ENCODE data around the gene CAMKK1.

CAMKK1 gene

GRCh38 chr17:3922765-3923164 is 29.9 kb upstream of the CAMKK1 start:
- Histone ChIP-seq H3K27me3 (ENCODE audit: insufficient read depth, insufficient read length) (no peaks in the 10 kb centered on the region), H3K4me1 (ENCODE audit: insufficient read depth, insufficient read length) (peaks cover 20% of the 10 kb centered on the region), H3K9ac (ENCODE audit: insufficient read length, low read depth) (no peak overlapping the region), H3K9me3 (ENCODE audit: insufficient read depth, low read length) (no peaks in the 10 kb centered on the region), H3K36me3 (ENCODE audit: insufficient read depth, insufficient read length, low read length) (no peaks in the 10 kb centered on the region), H3K4me3 (ENCODE audit: insufficient read length, low read depth) (no peak overlapping the region)
- no peak for DNase-seq (ENCODE audit: low read depth, low spot score)
- TF ChIP-seq YY1 (IDR thresholded peaks at IDR 0.05; ENCODE audit: insufficient read depth, insufficient read length) = no peak
- TF ChIP-seq SUZ12 (IDR thresholded peaks at IDR 0.05; ENCODE audit: extremely low read depth, insufficient read depth, insufficient read length) = no peak
- no peak for TF ChIP-seq ZNF274 (IDR thresholded peaks at IDR 0.05; ENCODE audit: low read depth, low read length)

- Histone ChIP-seq H3K9me3 (ENCODE audit: insufficient read depth, low read length) (no peaks in the 10 kb centered on the region), H3K27me3 (ENCODE audit: insufficient read depth, insufficient read length) (no peaks in the 10 kb centered on the region), H3K4me1 (ENCODE audit: insufficient read depth, insufficient read length) (peaks cover 14% of the 10 kb centered on the region), H3K36me3 (ENCODE audit: insufficient read depth, insufficient read length, low read length) (no peaks in the 10 kb centered on the region), H3K9ac (ENCODE audit: insufficient read length, low read depth) (no peak overlapping the region), H3K4me3 (ENCODE audit: insufficient read length, low read depth) (no peak overlapping the region)
- TF ChIP-seq SUZ12 (IDR thresholded peaks at IDR 0.05; ENCODE audit: extremely low read depth, insufficient read depth, insufficient read length) (no peak), YY1 (IDR thresholded peaks at IDR 0.05; ENCODE audit: insufficient read depth, insufficient read length) (no peak), ZNF274 (IDR thresholded peaks at IDR 0.05; ENCODE audit: low read depth, low read length) (no peak)
- no peak for DNase-seq (ENCODE audit: low read depth, low spot score)
Measured at GRCh38 chr17:3921502-3922319, 28.9 kb upstream of the CAMKK1 start.

- Histone ChIP-seq H3K36me3 (ENCODE audit: insufficient read depth, insufficient read length, low read length) (no peaks in the 10 kb centered on the region), H3K4me1 (ENCODE audit: insufficient read depth, insufficient read length) (peaks cover 10% of the 10 kb centered on the region), H3K9me3 (ENCODE audit: insufficient read depth, low read length) (no peaks in the 10 kb centered on the region), H3K27me3 (ENCODE audit: insufficient read depth, insufficient read length) (no peaks in the 10 kb centered on the region), H3K4me3 (ENCODE audit: insufficient read length, low read depth) (no peak overlapping the region), H3K9ac (ENCODE audit: insufficient read length, low read depth) (no peak overlapping the region)
- TF ChIP-seq YY1 (IDR thresholded peaks at IDR 0.05; ENCODE audit: insufficient read depth, insufficient read length) (no peak), ZNF274 (IDR thresholded peaks at IDR 0.05; ENCODE audit: low read depth, low read length) (no peak), SUZ12 (IDR thresholded peaks at IDR 0.05; ENCODE audit: extremely low read depth, insufficient read depth, insufficient read length) (no peak)
- no peak for DNase-seq (ENCODE audit: low read depth, low spot score)
Measured at GRCh38 chr17:3921006-3921405, 28.2 kb upstream of the CAMKK1 start.

- no peak for DNase-seq (ENCODE audit: low read depth, low spot score)
- H3K9me3 ChIP-seq (ENCODE audit: insufficient read depth, low read length) = no peaks in the 10 kb centered on the region
- H3K27me3 ChIP-seq (ENCODE audit: insufficient read depth, insufficient read length) = no peaks in the 10 kb centered on the region
- no peak overlapping the region for H3K4me3 ChIP-seq (ENCODE audit: insufficient read length, low read depth)
- TF ChIP-seq SUZ12 (IDR thresholded peaks at IDR 0.05; ENCODE audit: extremely low read depth, insufficient read depth, insufficient read length) (no peak), ZNF274 (IDR thresholded peaks at IDR 0.05; ENCODE audit: low read depth, low read length) (no peak)
- peak overlapping the region; percentile 21 for H3K9ac ChIP-seq (ENCODE audit: insufficient read length, low read depth)
- no peaks in the 10 kb centered on the region for H3K36me3 ChIP-seq (ENCODE audit: insufficient read depth, insufficient read length, low read length)
- peaks cover 6% of the 10 kb centered on the region for H3K4me1 ChIP-seq (ENCODE audit: insufficient read depth, insufficient read length)
Measured at GRCh38 chr17:3919123-3919624, 26.3 kb upstream of the CAMKK1 start.

GRCh38 chr17:3918372-3919122 is 25.7 kb upstream of the CAMKK1 start:
- peaks cover 6% of the 10 kb centered on the region for H3K4me1 ChIP-seq (ENCODE audit: insufficient read depth, insufficient read length)
- TF ChIP-seq ZNF274 (IDR thresholded peaks at IDR 0.05; ENCODE audit: low read depth, low read length) (no peak), YY1 (IDR thresholded peaks at IDR 0.05; ENCODE audit: insufficient read depth, insufficient read length) (no peak), SUZ12 (IDR thresholded peaks at IDR 0.05; ENCODE audit: extremely low read depth, insufficient read depth, insufficient read length) (no peak)

GRCh38 chr17:3917391-3917931 is 24.6 kb upstream of the CAMKK1 start:
- Histone ChIP-seq H3K4me1 (ENCODE audit: insufficient read depth, insufficient read length) (peaks cover 6% of the 10 kb centered on the region), H3K9ac (ENCODE audit: insufficient read length, low read depth) (no peak overlapping the region)

More at GRCh38 chr17:3918372-3919122, 25.7 kb upstream of the CAMKK1 start:
- no peaks in the 10 kb centered on the region for H3K36me3 ChIP-seq (ENCODE audit: insufficient read depth, insufficient read length, low read length)
- no peak for DNase-seq (ENCODE audit: low read depth, low spot score)
- H3K4me3 ChIP-seq (ENCODE audit: insufficient read length, low read depth) = no peak overlapping the region
- H3K9ac ChIP-seq (ENCODE audit: insufficient read length, low read depth) = no peak overlapping the region
- H3K9me3 ChIP-seq (ENCODE audit: insufficient read depth, low read length) = no peaks in the 10 kb centered on the region
- no peaks in the 10 kb centered on the region for H3K27me3 ChIP-seq (ENCODE audit: insufficient read depth, insufficient read length)

GRCh38 chr17:3916825-3917224 is 24.0 kb upstream of the CAMKK1 start:
- Histone ChIP-seq H3K9ac (ENCODE audit: insufficient read length, low read depth) (no peak overlapping the region), H3K4me3 (ENCODE audit: insufficient read length, low read depth) (no peak overlapping the region), H3K4me1 (ENCODE audit: insufficient read depth, insufficient read length) (peaks cover 6% of the 10 kb centered on the region), H3K36me3 (ENCODE audit: insufficient read depth, insufficient read length, low read length) (no peaks in the 10 kb centered on the region), H3K27me3 (ENCODE audit: insufficient read depth, insufficient read length) (peaks cover 2% of the 10 kb centered on the region), H3K9me3 (ENCODE audit: insufficient read depth, low read length) (no peaks in the 10 kb centered on the region)
- DNase-seq (ENCODE audit: low read depth, low spot score) = no peak
- TF ChIP-seq ZNF274 (IDR thresholded peaks at IDR 0.05; ENCODE audit: low read depth, low read length) (no peak), SUZ12 (IDR thresholded peaks at IDR 0.05; ENCODE audit: extremely low read depth, insufficient read depth, insufficient read length) (no peak), YY1 (IDR thresholded peaks at IDR 0.05; ENCODE audit: insufficient read depth, insufficient read length) (no peak)

More at GRCh38 chr17:3917391-3917931, 24.6 kb upstream of the CAMKK1 start:
- H3K9me3 ChIP-seq (ENCODE audit: insufficient read depth, low read length) = no peaks in the 10 kb centered on the region
- peaks cover 2% of the 10 kb centered on the region for H3K27me3 ChIP-seq (ENCODE audit: insufficient read depth, insufficient read length)
- DNase-seq (ENCODE audit: low read depth, low spot score) = no peak
- no peak overlapping the region for H3K4me3 ChIP-seq (ENCODE audit: insufficient read length, low read depth)
- TF ChIP-seq ZNF274 (IDR thresholded peaks at IDR 0.05; ENCODE audit: low read depth, low read length) (no peak), SUZ12 (IDR thresholded peaks at IDR 0.05; ENCODE audit: extremely low read depth, insufficient read depth, insufficient read length) (no peak), YY1 (IDR thresholded peaks at IDR 0.05; ENCODE audit: insufficient read depth, insufficient read length) (no peak)
- no peaks in the 10 kb centered on the region for H3K36me3 ChIP-seq (ENCODE audit: insufficient read depth, insufficient read length, low read length)

All from NT2/D1 (cell line).